HL-60 (cell line): ENCODE data around the gene CHID1.

ENCODE experiments used
- DNase-seq, 2 experiments: peaks; one replicate each; pipeline ENCODE4 v3.0.0-alpha.2; 2010 to 2020; ENCODE audit warnings: low read depth in 1 of 2, low spot score in 1 of 2
- H3K27ac ChIP-seq: fragments of 250-450 bp; sonication (Bioruptor Pico); replicated peaks from 2 replicates; pipeline ENCODE4 v1.5.1; 2020; ENCODE audit warnings: mild to moderate bottlenecking, moderate library complexity
- H3K27me3 ChIP-seq: fragments of 250-450 bp; sonication (Bioruptor Pico); 2 replicates; pipeline ENCODE4 v1.5.1; 2021; ENCODE audit warnings: mild to moderate bottlenecking, moderate library complexity; ENCODE audit not compliant: insufficient read depth, poor library complexity, severe bottlenecking
- H3K4me3 ChIP-seq: replicated peaks from 2 replicates; pipeline ENCODE4 v1.5.1; 2011; ENCODE audit warnings: mild to moderate bottlenecking, control low read depth, low read length; ENCODE audit not compliant: insufficient read depth
- CTCF ChIP-seq: IDR thresholded peaks from one replicate; pipeline ENCODE4 v1.5.1; 2011; ENCODE audit warnings: low read length, control low read depth, inconsistent platforms; ENCODE audit not compliant: insufficient read depth
- GABPA ChIP-seq: IDR thresholded peaks from 2 replicates; pipeline ENCODE4 v1.6.1; 2012; ENCODE audit warnings: low read depth
- POLR2AphosphoS5 ChIP-seq: IDR thresholded peaks from 2 replicates; pipeline ENCODE4 v1.6.1; 2012; ENCODE audit warnings: low read depth
- REST ChIP-seq: IDR thresholded peaks from 2 replicates; pipeline ENCODE4 v1.6.1; 2012; ENCODE audit warnings: low read depth; ENCODE audit not compliant: insufficient replicate concordance
- SPI1 ChIP-seq: IDR thresholded peaks from 2 replicates; pipeline ENCODE4 v1.6.1; 2012; ENCODE audit warnings: low read depth, mild to moderate bottlenecking, borderline replicate concordance
- long read RNA-seq: library from polyadenylated mRNA; unstranded; transcript quantifications from one replicate; pipeline ENCODE4 v2.0.0, GENCODE V29; 2020

CHID1 gene
- long read RNA-seq, transcript CHID1-203 (14 exons, 1,477 nt), result minor isoform, 37 of 286 reads
- long read RNA-seq, transcript CHID1-202 (12 exons, 1,289 nt), result minor isoform, 52 of 286 reads
- long read RNA-seq, transcript CHID1-201 (13 exons, 3,374 nt), result major isoform, 129 of 286 reads
- long read RNA-seq, partial matches to known transcripts, result 18 of 286 reads
- long read RNA-seq, other reads (novel, unspliced or antisense), result 50 of 286 reads

- TF ChIP-seq POLR2AphosphoS5, result peak; percentile 19; the same call in 1 of the 2 replicates
- peak; percentile 88 for TF ChIP-seq GABPA
- TF ChIP-seq REST, result no peak
Measured at GRCh38 chr11:910589-911030, at the start of gene CHID1. Gene CHID1 (minus strand): TSS chr11:910810. CDS start chr11:904816, 5,994 bp downstream.

GRCh38 chr11:959608-960007, 49.0 kb upstream of the CHID1 start:
- no peak for DNase-seq
- Histone ChIP-seq H3K4me3 (no peak overlapping the region), H3K27me3 (no peaks in the 10 kb centered on the region), H3K27ac (no peak overlapping the region)
- TF ChIP-seq GABPA (no peak), POLR2AphosphoS5 (no peak), SPI1 (no peak), REST (no peak)

More at GRCh38 chr11:910589-911030, at the start of gene CHID1:
- H3K27ac ChIP-seq, result peak within 1 kb of the TSS; percentile 83
- no peaks in the 10 kb centered on the region for H3K27me3 ChIP-seq
- H3K4me3 ChIP-seq, result peak within 1 kb of the TSS; percentile 87
- DNase-seq, result peak; percentile 72 to 85

GRCh38 chr11:959027-959426, 48.4 kb upstream of the CHID1 start:
- H3K27ac ChIP-seq, result no peak overlapping the region
- no peak for DNase-seq
- no peak overlapping the region for H3K4me3 ChIP-seq
- no peak for TF ChIP-seq REST
- TF ChIP-seq GABPA, result no peak
- no peak for TF ChIP-seq CTCF
- no peaks in the 10 kb centered on the region for H3K27me3 ChIP-seq

GRCh38 chr11:958101-958500, 47.5 kb upstream of the CHID1 start:
- no peak for TF ChIP-seq CTCF
- no peak for TF ChIP-seq POLR2AphosphoS5
- TF ChIP-seq REST, result no peak
- no peak for TF ChIP-seq GABPA
- TF ChIP-seq SPI1, result no peak

More at GRCh38 chr11:958101-958500, 47.5 kb upstream of the CHID1 start:
- no peak overlapping the region for H3K27ac ChIP-seq
- H3K27me3 ChIP-seq, result no peaks in the 10 kb centered on the region
- H3K4me3 ChIP-seq, result no peak overlapping the region
- no peak for DNase-seq
